ENCODE measurements around the gene CYSTM1.

Gene CYSTM1

DNA sequence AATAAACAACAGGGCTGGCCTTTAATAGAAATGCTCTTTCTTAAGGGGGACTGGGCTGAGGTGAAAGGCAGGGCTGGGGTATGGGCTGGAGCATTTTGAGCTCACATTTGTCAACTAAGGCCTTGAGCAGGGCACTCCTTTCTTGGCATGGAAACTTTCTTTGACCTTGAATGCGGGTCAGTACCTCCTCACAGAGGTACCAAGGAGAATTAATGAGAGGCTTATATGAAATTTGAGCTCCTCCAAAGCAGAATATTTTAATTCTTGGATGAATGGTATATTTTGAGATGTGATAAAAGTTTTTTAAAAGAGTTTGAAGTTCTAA, 3.1 kb downstream of the CYSTM1 start:
- H3K4me3 ChIP-seq (ENCODE audit: low read depth, low read length) = no peak overlapping the region
- TF ChIP-seq, protein P1, sequence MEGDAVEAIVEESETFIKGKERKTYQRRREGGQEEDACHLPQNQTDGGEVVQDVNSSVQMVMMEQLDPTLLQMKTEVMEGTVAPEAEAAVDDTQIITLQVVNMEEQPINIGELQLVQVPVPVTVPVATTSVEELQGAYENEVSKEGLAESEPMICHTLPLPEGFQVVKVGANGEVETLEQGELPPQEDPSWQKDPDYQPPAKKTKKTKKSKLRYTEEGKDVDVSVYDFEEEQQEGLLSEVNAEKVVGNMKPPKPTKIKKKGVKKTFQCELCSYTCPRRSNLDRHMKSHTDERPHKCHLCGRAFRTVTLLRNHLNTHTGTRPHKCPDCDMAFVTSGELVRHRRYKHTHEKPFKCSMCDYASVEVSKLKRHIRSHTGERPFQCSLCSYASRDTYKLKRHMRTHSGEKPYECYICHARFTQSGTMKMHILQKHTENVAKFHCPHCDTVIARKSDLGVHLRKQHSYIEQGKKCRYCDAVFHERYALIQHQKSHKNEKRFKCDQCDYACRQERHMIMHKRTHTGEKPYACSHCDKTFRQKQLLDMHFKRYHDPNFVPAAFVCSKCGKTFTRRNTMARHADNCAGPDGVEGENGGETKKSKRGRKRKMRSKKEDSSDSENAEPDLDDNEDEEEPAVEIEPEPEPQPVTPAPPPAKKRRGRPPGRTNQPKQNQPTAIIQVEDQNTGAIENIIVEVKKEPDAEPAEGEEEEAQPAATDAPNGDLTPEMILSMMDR (IDR thresholded peaks at IDR 0.05; ENCODE audit: borderline replicate concordance, insufficient read depth, low read depth, low read length) = no peak

DNA sequence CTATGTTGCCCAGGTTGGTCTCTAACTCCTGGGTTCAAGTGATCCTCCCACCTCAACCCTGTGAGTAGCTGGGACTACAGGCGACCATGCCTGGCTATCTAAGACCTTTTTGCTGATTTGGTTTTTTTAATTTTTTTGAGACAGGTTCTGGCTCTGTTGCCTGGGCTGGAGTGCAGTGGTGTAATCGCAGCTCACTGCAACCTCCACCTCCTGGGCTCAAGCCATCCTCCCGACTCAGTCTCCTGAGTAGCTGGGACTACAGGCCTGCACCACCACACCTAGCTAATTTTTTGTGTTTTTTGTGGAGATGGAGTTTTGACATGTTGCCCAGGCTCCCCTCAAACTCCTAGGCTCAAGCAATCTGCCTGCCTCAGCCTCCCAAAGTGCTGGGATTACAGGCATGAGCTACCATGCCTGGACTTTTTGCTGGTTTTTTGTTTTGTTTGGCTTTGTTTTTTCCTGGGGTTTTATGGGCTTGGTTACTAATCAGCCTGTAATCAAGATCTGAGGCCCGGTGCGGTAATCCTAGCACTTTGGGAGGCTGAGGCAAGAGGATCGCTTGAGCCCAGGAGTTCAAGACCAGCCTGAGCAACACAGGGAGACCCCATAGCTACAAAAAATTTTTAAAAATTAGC, 3.6 kb downstream of the CYSTM1 start:
- H3K4me3 ChIP-seq (ENCODE audit: low read depth, low read length) = no peak overlapping the region
- TF ChIP-seq, protein P1 (IDR thresholded peaks at IDR 0.05; ENCODE audit: borderline replicate concordance, insufficient read depth, low read depth, low read length) = no peak

DNA sequence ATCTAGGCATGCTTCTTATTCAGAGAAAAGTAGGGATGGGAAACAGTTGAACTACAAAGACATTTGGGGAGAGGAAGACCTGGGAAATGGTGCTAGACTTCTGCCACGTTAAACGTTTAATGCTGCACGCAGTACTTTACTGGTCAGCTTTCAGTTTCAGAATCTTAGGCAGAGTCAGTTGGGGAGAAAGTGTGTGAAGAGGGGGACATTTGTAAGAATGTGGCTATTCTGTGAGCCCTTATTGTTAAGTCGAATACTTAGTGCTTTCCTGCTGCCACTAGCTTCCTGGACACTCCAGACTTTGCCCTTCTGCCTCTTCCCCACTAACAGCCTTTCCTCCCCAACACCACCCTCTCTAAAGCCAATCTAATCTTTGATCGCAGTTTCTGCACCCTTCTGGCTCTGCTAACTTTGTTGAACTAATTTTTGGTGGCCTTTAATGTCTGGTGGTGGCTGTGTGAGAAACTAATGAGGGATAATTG, 6.1 kb downstream of the CYSTM1 start:
- TF ChIP-seq, protein P1 (IDR thresholded peaks at IDR 0.05; ENCODE audit: borderline replicate concordance, insufficient read depth, low read depth, low read length) = no peak

DNA sequence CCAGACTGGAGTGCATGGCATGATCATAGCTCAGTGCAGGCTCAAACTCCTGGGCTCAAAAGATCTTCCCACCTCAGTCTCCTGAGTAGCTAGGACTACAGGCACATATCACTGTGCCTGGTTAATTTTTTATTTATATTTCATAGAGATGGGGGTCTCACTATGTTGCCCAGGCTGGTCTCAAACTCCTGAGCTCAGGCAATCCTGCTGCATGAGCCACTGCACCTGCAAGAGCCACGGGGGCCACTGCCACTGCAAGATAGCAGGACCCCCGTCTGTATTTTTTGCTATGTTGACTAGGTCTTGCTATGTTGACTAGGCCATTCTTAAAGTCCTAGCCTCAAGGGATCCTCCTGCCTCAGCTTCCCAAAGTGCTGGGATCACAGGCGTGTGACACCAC, 6.5 kb downstream of the CYSTM1 start:
- TF ChIP-seq, protein P1 (IDR thresholded peaks at IDR 0.05; ENCODE audit: borderline replicate concordance, insufficient read depth, low read depth, low read length) = no peak
- H3K4me3 ChIP-seq (ENCODE audit: low read depth, low read length) = no peak overlapping the region

More for the DNA sequence above, 6.1 kb downstream of the CYSTM1 start:
- H3K4me3 ChIP-seq (ENCODE audit: low read depth, low read length) = no peak overlapping the region

DNA sequence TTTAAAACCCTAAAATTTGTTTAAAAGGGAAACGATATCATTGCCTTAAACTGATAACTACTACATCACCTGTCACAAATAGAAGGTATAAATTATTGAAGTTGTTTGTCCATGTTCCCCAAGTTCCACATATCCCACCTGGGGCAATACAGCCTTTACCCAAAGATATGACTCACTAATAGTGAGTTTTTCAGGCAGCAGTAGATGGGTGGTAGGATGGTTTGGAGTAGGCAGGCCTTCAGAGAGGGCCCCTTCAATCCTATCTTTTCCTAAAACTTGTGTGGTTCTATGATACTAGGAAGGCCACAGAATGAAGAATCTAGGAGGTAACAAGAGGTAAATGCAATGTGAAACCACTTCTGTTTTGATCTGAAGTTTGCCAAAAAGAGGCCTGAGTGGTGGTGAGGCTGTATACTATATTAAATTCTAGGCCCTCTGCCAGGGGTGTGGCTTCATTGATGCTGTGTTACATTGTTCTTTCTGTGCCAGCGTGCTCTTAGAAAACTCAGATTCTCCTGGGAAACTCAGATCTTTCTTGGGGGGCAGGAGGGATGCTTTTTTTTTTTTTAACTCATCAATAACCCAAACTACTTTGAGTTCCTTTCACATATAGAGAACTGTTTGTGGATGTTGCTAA, 7.2 kb downstream of the CYSTM1 start:
- H3K4me3 ChIP-seq (ENCODE audit: low read depth, low read length) = no peak overlapping the region
- TF ChIP-seq, protein P1 (IDR thresholded peaks at IDR 0.05; ENCODE audit: borderline replicate concordance, insufficient read depth, low read depth, low read length) = no peak

DNA sequence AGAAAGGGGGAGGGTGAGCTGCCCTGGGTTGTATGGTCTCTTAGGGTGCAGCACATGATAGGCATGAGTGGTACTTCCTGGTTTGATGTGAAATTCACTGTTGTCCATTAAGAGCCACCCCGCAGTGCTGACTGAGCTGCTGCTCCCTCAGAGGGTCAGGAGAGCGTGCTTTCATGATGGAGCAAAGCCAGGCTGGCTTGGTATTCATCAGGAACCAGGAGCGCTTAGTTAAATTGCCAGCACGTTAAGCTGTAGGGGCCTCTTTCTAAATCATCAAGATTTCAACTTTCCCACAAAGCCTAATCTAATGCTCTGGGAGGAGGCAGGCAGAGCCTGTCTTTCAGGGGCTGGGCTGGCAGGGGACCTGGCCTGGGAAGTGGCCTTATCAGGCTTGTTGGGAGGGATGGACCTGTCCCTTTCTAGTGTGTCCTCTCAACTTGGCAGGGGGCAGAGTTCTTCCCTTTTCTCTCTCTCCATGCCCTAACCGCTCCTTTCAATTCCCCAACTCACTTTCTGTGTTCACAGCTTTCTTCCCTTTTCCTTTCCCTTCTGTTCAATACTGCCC, 7.9 kb downstream of the CYSTM1 start:
- TF ChIP-seq, protein P1 (IDR thresholded peaks at IDR 0.05; ENCODE audit: borderline replicate concordance, insufficient read depth, low read depth, low read length) = no peak
- H3K4me3 ChIP-seq (ENCODE audit: low read depth, low read length) = no peak overlapping the region

DNA sequence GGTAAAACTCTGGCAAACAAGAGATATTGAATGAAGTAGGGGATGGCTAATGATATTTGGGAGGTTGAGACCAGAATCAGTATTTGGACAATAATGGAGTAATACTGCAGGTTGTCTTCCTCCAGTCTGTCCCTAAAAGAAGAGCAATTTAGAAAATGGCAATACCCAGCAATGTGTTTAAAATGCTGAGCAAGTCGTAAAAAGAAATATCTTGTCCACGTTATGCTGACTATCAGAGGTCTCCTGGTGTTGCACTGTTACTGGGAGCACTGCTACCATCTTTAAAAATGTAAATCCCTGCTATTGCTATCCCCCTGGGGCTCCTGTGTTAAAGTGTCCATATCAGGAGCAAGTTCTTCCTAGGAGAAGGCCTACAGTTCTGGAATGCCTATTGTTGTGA, 10.4 kb downstream of the CYSTM1 start:
- no peak overlapping the region for H3K4me3 ChIP-seq (ENCODE audit: low read depth, low read length)
- TF ChIP-seq, protein P1 (IDR thresholded peaks at IDR 0.05; ENCODE audit: borderline replicate concordance, insufficient read depth, low read depth, low read length) = no peak
